Measurements from ENCODE around the gene PTGDR2. TPM values are rescaled to one million over a fixed set of nuclear protein-coding genes. Genes with fewer than 3 reads are reported as not detected.

Gene PTGDR2
- 0.03 to 0.08 TPM (median 0.07 TPM) in 3 of 5 replicates, not detected in the others for total RNA-seq (2022; extraction: Qiagen RNA extraction; ENCODE audit: low read depth)

DNA sequence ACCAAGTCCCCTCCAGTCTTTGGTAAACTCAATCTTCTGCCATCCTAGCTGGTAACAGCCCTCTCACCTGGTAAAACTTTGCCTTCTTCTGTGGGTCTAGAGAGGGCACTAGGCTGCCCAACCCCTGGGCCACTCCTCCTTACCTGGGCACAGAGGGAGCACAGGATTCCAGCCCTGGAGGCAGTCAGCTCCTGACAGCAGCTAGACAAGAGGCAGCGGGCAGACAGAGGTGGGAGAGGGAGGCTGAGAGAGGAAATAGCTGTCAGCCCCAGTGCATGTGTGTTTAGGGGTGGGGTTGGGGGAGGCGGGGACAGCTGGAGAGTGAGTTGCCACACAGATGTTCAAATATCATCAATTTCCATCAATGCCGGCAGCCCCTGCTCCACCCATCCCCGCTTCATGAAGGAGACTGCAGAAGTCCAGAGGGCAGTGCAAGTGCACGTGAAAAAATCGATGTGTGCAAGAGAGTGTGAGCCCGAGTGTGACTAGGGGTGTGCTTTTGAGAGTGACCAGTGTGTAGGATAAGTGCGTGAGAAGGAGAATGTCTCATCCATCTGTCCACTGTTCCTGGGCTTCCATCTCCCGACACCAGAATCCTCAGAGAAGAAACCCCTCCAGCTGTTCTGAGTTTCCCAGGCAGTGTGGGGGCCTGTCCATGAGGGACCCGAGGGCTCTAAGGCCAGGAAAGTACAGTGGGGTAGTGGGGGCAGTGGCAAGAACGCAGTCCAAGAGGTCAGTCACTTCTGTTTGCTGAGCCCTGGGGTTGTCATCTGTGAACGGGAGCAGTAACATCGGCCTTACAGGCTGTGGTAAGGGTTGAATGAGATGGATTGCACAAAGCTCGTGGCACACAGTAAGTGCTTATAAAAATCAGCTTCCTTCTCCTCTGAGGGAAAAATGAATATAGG, at the start of gene PTGDR2:
Gene PTGDR2 (minus strand): TSS at position 225 of the 908 bp plus-strand sequence. CDS start 2,228 bp downstream, outside the sequence.

DNA sequence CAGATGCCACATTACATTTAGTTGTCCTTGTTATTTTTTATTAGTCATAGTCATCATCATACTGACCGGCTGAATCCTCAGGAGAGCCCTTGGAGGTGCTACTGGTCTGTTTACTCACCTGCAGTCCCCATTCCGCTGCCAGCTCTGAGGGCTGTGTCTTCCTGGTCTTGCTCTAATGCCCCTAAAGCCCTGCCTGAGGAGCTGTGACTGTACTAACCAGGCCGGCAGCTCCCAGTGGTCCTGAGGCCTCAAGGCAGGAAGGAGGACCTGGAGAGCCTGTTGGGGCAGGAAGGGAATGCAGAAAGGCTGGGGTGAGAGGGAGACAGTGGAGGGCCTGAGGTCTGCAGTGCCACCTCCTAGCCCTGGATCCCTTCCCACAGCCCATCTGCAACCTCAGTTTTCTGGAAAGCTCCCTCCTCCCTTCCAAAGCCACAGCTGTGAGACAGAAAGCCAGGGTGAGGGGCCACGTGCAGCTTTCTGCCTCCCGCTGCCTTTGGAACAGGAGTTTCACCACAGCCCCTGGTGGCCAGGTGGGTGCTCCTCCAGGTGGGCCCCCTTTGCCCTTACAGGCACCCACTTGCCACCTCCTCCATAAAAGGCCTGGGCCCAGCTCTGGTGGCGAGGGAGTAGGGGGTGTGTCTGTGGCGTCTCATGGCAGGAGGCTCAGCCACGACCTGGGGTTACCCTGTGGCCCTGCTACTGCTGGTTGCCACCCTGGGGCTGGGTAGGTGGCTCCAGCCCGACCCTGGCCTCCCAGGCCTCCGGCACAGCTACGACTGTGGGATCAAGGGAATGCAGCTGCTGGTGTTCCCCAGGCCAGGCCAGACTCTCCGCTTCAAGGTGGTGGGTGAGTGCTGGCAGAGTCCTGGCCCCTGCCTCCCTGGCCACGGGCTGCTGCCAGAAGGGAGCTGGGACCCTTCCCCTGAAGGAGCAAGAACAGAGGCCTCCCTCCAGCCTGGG, 11.4 kb upstream of the PTGDR2 start, which contains the start of gene ZP1:
Gene ZP1 (plus strand): TSS at position 632 of the 960 bp plus-strand sequence. CDS start 20 bp downstream, at position 652.

DNA sequence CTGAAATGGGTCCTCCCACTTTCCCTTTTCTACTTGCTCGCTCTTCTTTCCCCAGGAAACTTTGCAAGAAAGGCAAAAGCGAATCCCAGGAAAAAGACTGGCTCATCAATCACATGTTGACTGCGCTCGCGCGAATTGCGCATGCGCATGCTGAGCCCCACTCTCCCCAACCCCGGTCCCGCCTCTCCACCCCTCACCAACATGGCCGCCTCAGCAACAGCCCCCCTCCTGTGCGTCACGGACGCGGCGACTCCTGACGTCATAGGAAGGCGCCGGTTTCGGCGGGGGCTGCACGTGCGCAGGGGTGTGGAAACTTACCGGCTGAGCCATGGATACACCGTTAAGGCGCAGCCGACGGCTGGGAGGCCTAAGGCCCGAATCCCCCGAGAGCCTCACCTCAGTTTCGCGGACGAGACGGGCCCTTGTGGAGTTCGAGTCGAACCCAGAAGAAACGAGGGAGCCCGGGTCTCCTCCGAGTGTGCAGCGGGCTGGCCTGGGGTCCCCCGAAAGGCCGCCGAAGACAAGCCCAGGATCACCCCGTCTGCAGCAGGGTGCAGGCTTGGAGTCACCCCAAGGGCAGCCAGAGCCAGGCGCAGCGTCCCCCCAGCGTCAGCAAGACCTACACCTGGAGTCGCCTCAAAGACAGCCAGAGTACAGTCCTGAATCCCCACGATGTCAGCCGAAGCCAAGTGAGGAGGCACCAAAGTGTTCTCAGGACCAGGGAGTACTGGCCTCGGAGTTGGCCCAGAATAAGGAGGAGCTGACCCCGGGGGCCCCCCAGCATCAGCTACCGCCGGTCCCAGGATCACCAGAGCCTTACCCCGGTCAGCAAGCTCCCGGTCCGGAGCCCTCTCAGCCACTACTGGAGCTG, 13.7 kb downstream of the PTGDR2 start, which contains the start of gene CCDC86:
Gene CCDC86 (plus strand): TSS at position 317 of the 871 bp plus-strand sequence. CDS start 12 bp downstream, at position 329.

Other genes starting within 250 kb of the PTGDR2 start
- gene MS4A8, start 156.3 kb downstream of the PTGDR2 start, total RNA-seq (2022; extraction: Qiagen RNA extraction; ENCODE audit: low read depth), result not detected in 5 replicates
- gene MS4A18, start 131.2 kb downstream of the PTGDR2 start, total RNA-seq (2022; extraction: Qiagen RNA extraction; ENCODE audit: low read depth), result not detected in 5 replicates
- not detected in 5 replicates for gene MS4A15, start 99.1 kb downstream of the PTGDR2 start, total RNA-seq (2022; extraction: Qiagen RNA extraction; ENCODE audit: low read depth)
- gene MS4A10, start 70.6 kb downstream of the PTGDR2 start, total RNA-seq (2022; extraction: Qiagen RNA extraction; ENCODE audit: low read depth), result not detected in 5 replicates
- 92.7 to 113 TPM (median 102 TPM) in 5 replicates for gene CCDC86, start 13.8 kb downstream of the PTGDR2 start, total RNA-seq (2022; extraction: Qiagen RNA extraction; ENCODE audit: low read depth)
- 0.09 to 0.58 TPM (median 0.16 TPM) in 5 replicates for gene ZP1, start 11.6 kb upstream of the PTGDR2 start, total RNA-seq (2022; extraction: Qiagen RNA extraction; ENCODE audit: low read depth)
- 165 to 207 TPM (median 191 TPM) in 5 replicates for gene PRPF19, start 50.6 kb upstream of the PTGDR2 start, total RNA-seq (2022; extraction: Qiagen RNA extraction; ENCODE audit: low read depth)
- gene TMEM109, start 58.2 kb upstream of the PTGDR2 start, total RNA-seq (2022; extraction: Qiagen RNA extraction; ENCODE audit: low read depth), result 116 to 131 TPM (median 128 TPM) in 5 replicates
- 128 to 202 TPM (median 168 TPM) in 5 replicates for gene TMEM132A, start 68.5 kb upstream of the PTGDR2 start, total RNA-seq (2022; extraction: Qiagen RNA extraction; ENCODE audit: low read depth)
- not detected in 5 replicates for gene SLC15A3, start 96.2 kb upstream of the PTGDR2 start, total RNA-seq (2022; extraction: Qiagen RNA extraction; ENCODE audit: low read depth)
- gene CD6, start 115.7 kb upstream of the PTGDR2 start, total RNA-seq (2022; extraction: Qiagen RNA extraction; ENCODE audit: low read depth), result 0.06 to 0.47 TPM (median 0.15 TPM) in 5 replicates
- gene CD5, start 246.5 kb upstream of the PTGDR2 start, total RNA-seq (2022; extraction: Qiagen RNA extraction; ENCODE audit: low read depth), result not detected in 5 replicates

Data from A549 treated with DMSO at 1 μM for 4 hours (cell line).